ENCODE data around the gene FCHO1.

The FCHO1 gene

GRCh38 chr19:17832443-17833208, 81.3 kb downstream of the FCHO1 start:
- no peak for DNase-seq

GRCh38 chr19:17834350-17835181, 83.3 kb downstream of the FCHO1 start:
- DNase-seq = no peak

GRCh38 chr19:17835182-17836006, 84.1 kb downstream of the FCHO1 start:
- no peak for DNase-seq

- DNase-seq = no peak
Observed at GRCh38 chr19:17836530-17836929, 85.3 kb downstream of the FCHO1 start.

GRCh38 chr19:17837972-17838371, 86.7 kb downstream of the FCHO1 start:
- no peak for DNase-seq

Measured in stimulated activated CD4-positive, alpha-beta T cell treated with anti-CD3 and anti-CD28 coated beads, Interleukin-2, amount 100 ng/mL, for 24 hours (primary cell).